Type B pancreatic cell (in vitro differentiated cells): ENCODE data around the gene KIF26B. TPM values are rescaled to one million over a fixed set of nuclear protein-coding genes. Genes with fewer than 3 reads are reported as not detected.

ENCODE experiments used
- DNase-seq: peaks from one replicate; pipeline ENCODE4 v3.0.0; 2021; ENCODE audit warnings: mixed read lengths; ENCODE audit not compliant: unreplicated experiment; ENCODE audit errors: extremely low spot score
- H3K27ac Mint-ChIP-seq: 2 replicates; pipeline ENCODE4 v1.8.0; 2021; ENCODE audit warnings: mild to moderate bottlenecking, mixed read lengths
- H3K27me3 Mint-ChIP-seq: 2 replicates; pipeline ENCODE4 v1.8.0; 2021; ENCODE audit warnings: mixed read lengths
- H3K36me3 Mint-ChIP-seq: 2 replicates; pipeline ENCODE4 v1.8.0; 2021; ENCODE audit warnings: mixed read lengths
- H3K4me1 Mint-ChIP-seq: one replicate; pipeline ENCODE4 v1.8.0; 2021; ENCODE audit warnings: mixed read lengths; ENCODE audit not compliant: unreplicated experiment
- H3K4me3 Mint-ChIP-seq: 2 replicates; pipeline ENCODE4 v1.8.0; 2021; ENCODE audit warnings: mild to moderate bottlenecking, mixed read lengths
- H3K9me3 Mint-ChIP-seq: 2 replicates; pipeline ENCODE4 v1.8.0; 2021; ENCODE audit warnings: mixed read lengths
- CTCF ChIP-seq: fragments of 200-600 bp; sonication (generic); conservative IDR thresholded peaks from 2 replicates; pipeline ENCODE4 v1.5.0; 2021; ENCODE audit warnings: antibody characterized with exemption, mild to moderate bottlenecking
- total RNA-seq: library from RNA; stranded (reverse); gene quantifications from 2 replicates; pipeline ENCODE4 v1.2.1, GENCODE V29; 2021; ENCODE audit warnings: low replicate concordance

The KIF26B gene
- total RNA-seq, 1 donor from 2014 or later, result 22.1 TPM

- H3K4me3 Mint-ChIP-seq, result peak overlapping the region; percentile 28
- H3K27me3 Mint-ChIP-seq, result peaks cover 16% of the 10 kb centered on the region
- no peak for DNase-seq
- no peak for TF ChIP-seq CTCF
- H3K36me3 Mint-ChIP-seq, result no peaks in the 10 kb centered on the region
- peak overlapping the region; percentile 24 for H3K27ac Mint-ChIP-seq
- no peaks in the 10 kb centered on the region for H3K9me3 Mint-ChIP-seq
- peaks cover 39% of the 10 kb centered on the region for H3K4me1 Mint-ChIP-seq
These were observed 433.4 kb downstream of the KIF26B start for GRCh38 chr1:245588116-245588639.

GRCh38 chr1:245589316-245589715 lies 434.5 kb downstream of the KIF26B start:
- Mint-ChIP-seq H3K4me1 (peaks cover 35% of the 10 kb centered on the region), H3K4me3 (no peak overlapping the region), H3K9me3 (no peaks in the 10 kb centered on the region), H3K27me3 (peaks cover 16% of the 10 kb centered on the region), H3K36me3 (peaks cover 3% of the 10 kb centered on the region), H3K27ac (no peak overlapping the region)
- TF ChIP-seq CTCF, result no peak
- DNase-seq, result no peak

- Mint-ChIP-seq H3K27me3 (peaks cover 16% of the 10 kb centered on the region), H3K9me3 (no peaks in the 10 kb centered on the region), H3K27ac (no peak overlapping the region), H3K36me3 (peaks cover 3% of the 10 kb centered on the region), H3K4me3 (no peak overlapping the region), H3K4me1 (peaks cover 35% of the 10 kb centered on the region)
- DNase-seq, result no peak
- no peak for TF ChIP-seq CTCF
These were observed 435.1 kb downstream of the KIF26B start for GRCh38 chr1:245589906-245590305.

- peaks cover 27% of the 10 kb centered on the region for H3K4me1 Mint-ChIP-seq
- no peak for TF ChIP-seq CTCF
These were observed 435.9 kb downstream of the KIF26B start for GRCh38 chr1:245590726-245591125.

GRCh38 chr1:245591346-245592188 lies 436.8 kb downstream of the KIF26B start:
- TF ChIP-seq CTCF, result no peak
- Mint-ChIP-seq H3K36me3 (peaks cover 3% of the 10 kb centered on the region), H3K9me3 (peaks cover 5% of the 10 kb centered on the region), H3K27me3 (peaks cover 16% of the 10 kb centered on the region), H3K4me3 (no peak overlapping the region), H3K27ac (no peak overlapping the region), H3K4me1 (peaks cover 27% of the 10 kb centered on the region)
- no peak for DNase-seq

More at GRCh38 chr1:245590726-245591125, 435.9 kb downstream of the KIF26B start:
- H3K27me3 Mint-ChIP-seq, result peaks cover 16% of the 10 kb centered on the region
- H3K36me3 Mint-ChIP-seq, result peaks cover 3% of the 10 kb centered on the region
- no peak for DNase-seq
- no peak overlapping the region for H3K27ac Mint-ChIP-seq
- H3K9me3 Mint-ChIP-seq, result peaks cover 3% of the 10 kb centered on the region
- H3K4me3 Mint-ChIP-seq, result no peak overlapping the region
